Retina (tissue), 1 donor: ENCODE results near the gene WFDC12.

Source experiments
- DNase-seq: peaks from one replicate; pipeline ENCODE4 v3.0.0-alpha.2; 2016

WFDC12 gene

GRCh38 chr20:45088247-45088646, 36.0 kb downstream of the WFDC12 start:
- no peak for DNase-seq

- DNase-seq: no peak
These were observed 36.5 kb downstream of the WFDC12 start for GRCh38 chr20:45087814-45088213.

DNA sequence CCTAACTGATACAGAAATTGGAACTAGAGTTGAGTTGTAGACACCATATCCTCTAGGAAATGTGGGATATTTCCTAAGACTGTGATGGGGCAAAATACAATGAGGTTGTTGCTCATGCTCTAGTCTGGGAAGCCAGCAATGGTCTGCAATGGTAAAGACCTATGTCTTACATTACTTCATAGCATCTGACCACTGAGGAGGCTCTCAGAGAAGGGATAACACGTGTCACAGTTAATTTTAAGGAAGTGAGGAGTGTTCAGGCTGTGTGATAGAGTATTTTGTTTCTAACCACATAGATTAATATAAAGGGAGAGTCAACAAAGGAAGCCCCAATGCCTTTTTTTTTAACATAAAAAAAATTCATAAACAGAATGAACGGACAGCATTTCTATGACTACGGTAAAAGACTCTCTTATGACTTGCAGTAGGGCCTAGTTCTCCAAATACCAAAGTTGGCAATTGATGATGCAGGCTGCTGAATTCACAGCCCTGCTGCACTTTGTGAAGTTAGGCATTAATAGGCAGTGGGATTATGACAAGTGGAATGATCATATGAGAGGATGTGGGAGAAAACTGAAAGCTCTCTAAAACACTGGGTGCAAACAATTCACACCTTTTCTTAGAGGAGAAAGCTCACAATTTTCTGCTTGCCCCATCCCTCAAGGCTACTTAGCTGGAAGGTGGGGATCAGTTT, 37.0 kb downstream of the WFDC12 start:
- DNase-seq: no peak

DNA sequence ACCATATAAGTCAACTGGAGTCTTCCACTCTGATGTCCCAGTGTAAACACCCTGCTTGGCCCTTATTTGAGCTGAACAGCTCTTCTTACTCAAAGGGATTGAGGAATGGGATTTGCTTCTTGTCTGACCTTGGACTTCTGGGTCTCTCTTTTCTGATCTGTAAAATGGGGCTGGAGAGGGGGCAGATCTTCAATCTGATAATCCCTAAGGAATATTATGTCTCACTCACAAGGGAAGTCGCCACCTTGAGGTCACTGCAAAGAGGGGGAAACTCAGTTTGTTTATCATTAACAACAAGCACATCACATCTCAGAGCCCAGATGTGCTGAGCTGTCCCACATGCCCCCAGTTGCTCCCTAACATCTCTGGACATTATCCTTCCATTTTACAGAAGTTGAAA, 38.4 kb downstream of the WFDC12 start:
- no peak for DNase-seq

DNA sequence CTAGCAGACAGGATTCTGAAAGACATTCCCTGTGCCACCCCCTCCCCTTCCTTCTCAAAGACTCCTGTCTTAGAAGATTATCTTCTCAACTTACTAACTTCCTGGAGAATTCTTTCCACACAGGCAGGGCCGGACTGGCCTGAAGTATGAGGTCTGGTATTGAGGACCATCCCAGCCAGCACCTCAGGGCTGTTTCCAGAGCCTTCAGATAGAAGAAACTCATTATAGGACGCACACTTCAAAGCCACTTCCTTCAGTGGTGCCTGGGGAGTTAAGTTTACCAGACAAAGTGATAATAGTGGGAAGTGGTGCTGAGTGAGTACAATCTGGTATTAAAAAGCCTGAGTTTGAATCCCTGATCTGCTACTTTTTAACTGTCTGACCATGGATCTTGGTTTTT, 39.0 kb downstream of the WFDC12 start:
- DNase-seq: no peak

DNA sequence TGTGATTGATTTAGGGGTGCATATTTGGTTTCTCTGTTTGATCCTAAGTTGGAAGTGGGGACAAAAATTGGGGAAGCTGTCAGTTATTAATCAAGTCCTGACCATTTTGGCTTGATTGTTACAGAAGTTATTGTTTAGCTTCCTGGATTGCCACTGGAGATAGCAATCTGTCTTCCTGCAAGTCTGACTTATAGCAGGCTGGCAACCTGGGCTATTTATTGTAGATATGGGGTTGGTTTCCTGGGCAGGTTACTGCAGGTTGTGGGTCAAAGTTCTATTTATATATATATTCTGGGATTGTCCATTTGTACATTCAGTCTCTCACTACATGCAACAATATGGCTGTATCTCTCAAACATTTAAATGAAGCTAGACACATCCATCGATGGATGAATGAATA, 41.1 kb downstream of the WFDC12 start:
- no peak for DNase-seq

DNA sequence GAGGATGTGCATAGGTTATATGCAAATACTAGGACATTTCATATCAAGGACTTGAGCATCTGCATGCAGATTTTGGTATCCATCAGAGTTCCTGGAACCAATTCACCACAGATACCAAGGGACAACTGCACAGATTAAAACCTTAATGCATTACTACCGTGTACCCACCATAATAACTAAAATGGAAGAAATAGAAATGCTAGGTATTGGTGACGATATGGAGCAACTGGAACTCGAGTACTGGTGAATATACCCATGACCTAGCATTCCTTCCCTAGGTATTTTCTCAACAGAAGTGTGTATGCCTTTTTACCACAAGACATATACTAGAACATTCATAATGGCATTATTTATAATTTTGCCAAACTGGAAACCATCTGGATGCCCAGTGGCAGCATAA, 41.8 kb downstream of the WFDC12 start:
- no peak for DNase-seq

- no peak for DNase-seq
These were observed 43.2 kb downstream of the WFDC12 start for GRCh38 chr20:45080867-45081624.

GRCh38 chr20:45077559-45077958, 46.7 kb downstream of the WFDC12 start:
- DNase-seq: no peak
